ENCODE measurements around the gene FDX1.

The FDX1 gene

GRCh38 chr11:110513846-110514437, 84.2 kb downstream of the FDX1 start:
- DNase-seq: no peak
